Heart left ventricle (tissue), 13 donors: ENCODE measurements around the gene ZNF627.
A peak's percentile ranks its signal among the peaks of the same experiment; 100 is the strongest.

ENCODE experiments used
- POLR2A ChIP-seq, 2 donors: fragments of 450-650 bp; IDR thresholded peaks; one replicate each; pipeline ENCODE4 v1.6.1; 2017; ENCODE audit warnings: antibody characterized with exemption in 2 of 2, mild to moderate bottlenecking in 2 of 2, moderate library complexity in 2 of 2
- TF ChIP-seq, protein P1 (sequence below), 12 donors: fragments of 200-600 bp; sonication (generic) in 4 of 12; IDR thresholded peaks; one replicate each; pipeline versions ENCODE4 v1.5.0 to v1.8.0; 2018 to 2022; ENCODE audit warnings: antibody characterized with exemption in 12 of 12, mild to moderate bottlenecking in 5 of 12
- donor health status: ischemic (EF 13 %, LVEDD 7.1; RV severe dilation, severe dysfunction).
- donor health status: DM: no; HTN: yes; CAD: no.
- donor health status: DM: no; HTN: no; CAD: no.
- donor health status: ischemic (EF 25% LVEDD 6.9; RV normal size, moderate dysfunction).
- donor health status: ischemic (EF 25% LVEDD 5.7; RV mildly dilated, moderate dysfunction).
- donor health status: ischemic (EF 35%, LVEDD 5.7; RV mildly dilated, moderate dysfunction).
- donor health status: nonischemic (EF 11% LVEDD 7.7; RV severe dilation, severe dysfunction).
- donor health status: DM: yes; HTN: yes; CAD: no.
- donor health status: PGD.
- donor health status: ischemic (EF 29% LVEDD 5.4; RV normal size, mild dysfunction).
- donor health status: nonischemic (EF 23%, LVEDD 6.1; RV moderate dilation, normal function).

DNA sequence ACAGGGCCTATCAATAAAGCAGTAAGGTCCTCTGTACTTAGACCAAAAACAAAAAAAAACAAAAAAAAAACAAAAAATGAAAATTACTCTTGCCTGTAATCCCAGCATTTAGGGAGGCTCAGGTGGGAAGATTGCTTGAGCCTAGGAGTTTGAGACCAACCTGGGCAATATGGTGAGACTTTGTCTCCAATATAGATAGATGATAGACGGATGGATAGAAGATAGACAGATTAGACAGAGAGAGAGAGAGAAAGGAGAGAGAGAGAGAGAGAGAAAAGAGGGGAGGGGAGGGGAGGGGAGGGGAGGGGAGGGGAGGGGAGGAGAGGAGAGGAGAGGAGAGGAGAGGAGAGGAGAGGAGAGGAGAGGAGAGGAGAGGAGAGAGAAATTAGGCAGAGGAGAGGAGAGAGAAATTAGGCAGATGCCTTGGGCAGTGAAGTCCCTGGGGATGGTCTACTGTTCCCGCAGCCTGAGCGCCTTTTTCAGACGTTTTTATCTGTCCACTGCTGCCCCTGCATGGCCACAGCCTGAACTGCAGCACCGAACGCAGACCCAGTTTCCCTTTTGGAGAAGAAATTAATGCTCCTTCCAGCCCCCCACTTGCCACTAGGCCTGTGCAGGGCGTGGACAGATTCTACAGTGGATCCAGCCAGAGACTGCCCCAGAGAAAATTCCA lies 9.8 kb upstream of the ZNF627 start:
- no peak for TF ChIP-seq POLR2A (IDR thresholded peaks at IDR 0.05)
- TF ChIP-seq, protein P1, sequence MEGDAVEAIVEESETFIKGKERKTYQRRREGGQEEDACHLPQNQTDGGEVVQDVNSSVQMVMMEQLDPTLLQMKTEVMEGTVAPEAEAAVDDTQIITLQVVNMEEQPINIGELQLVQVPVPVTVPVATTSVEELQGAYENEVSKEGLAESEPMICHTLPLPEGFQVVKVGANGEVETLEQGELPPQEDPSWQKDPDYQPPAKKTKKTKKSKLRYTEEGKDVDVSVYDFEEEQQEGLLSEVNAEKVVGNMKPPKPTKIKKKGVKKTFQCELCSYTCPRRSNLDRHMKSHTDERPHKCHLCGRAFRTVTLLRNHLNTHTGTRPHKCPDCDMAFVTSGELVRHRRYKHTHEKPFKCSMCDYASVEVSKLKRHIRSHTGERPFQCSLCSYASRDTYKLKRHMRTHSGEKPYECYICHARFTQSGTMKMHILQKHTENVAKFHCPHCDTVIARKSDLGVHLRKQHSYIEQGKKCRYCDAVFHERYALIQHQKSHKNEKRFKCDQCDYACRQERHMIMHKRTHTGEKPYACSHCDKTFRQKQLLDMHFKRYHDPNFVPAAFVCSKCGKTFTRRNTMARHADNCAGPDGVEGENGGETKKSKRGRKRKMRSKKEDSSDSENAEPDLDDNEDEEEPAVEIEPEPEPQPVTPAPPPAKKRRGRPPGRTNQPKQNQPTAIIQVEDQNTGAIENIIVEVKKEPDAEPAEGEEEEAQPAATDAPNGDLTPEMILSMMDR (IDR thresholded peaks at IDR 0.05): peak; percentile 73 to 94 (median 82)
